Right lobe of liver (tissue), 6 donors: ENCODE data around the gene PLXNC1. TPM values are rescaled to one million over a fixed set of nuclear protein-coding genes. Genes with fewer than 3 reads are reported as not detected.
A peak's percentile ranks its signal among the peaks of the same experiment; 100 is the strongest.

Experiments
- ATAC-seq, 4 donors: fragments of 200-7000 bp; cut with Tn5 transposase; one replicate each; pipeline ENCODE4 v1.9.1; 2020; ENCODE audit warnings: mild to moderate bottlenecking in 4 of 4, moderate library complexity in 4 of 4
- DNase-seq, 3 donors: peaks; one replicate each; pipeline ENCODE4 v3.0.0-alpha.2; 2020
- H3K27ac ChIP-seq, 3 donors: fragments of 200-600 bp; one replicate each; pipeline ENCODE4 v1.8.0; 2022
- H3K27me3 ChIP-seq, 2 donors: fragments of 200-600 bp; one replicate each; pipeline ENCODE4 v1.8.0; 2022
- H3K36me3 ChIP-seq, 4 donors: fragments of 200-600 bp; sonication (generic) in 1 of 4; one replicate each; pipeline versions ENCODE4 v1.5.1 to v1.8.0; 2017 to 2022; ENCODE audit warnings: control low read depth in 1 of 4
- H3K4me1 ChIP-seq, 4 donors: fragments of 200-600 bp; sonication (generic) in 1 of 4; one replicate each; pipeline versions ENCODE4 v1.5.1 to v1.8.0; 2017 to 2022; ENCODE audit warnings: control low read depth in 1 of 4
- H3K4me3 ChIP-seq, 3 donors: fragments of 200-600 bp; one replicate each; pipeline ENCODE4 v1.8.0; 2022
- H3K9me3 ChIP-seq, 4 donors: fragments of 200-600 bp; sonication (generic) in 1 of 4; one replicate each; pipeline versions ENCODE4 v1.5.1 to v1.8.0; 2017 to 2022; ENCODE audit warnings: control low read depth in 1 of 4
- CTCF ChIP-seq, 4 donors: fragments of 200-600 bp in 3 of 4; fragments of 450-650 bp in 1 of 4; IDR thresholded peaks; one replicate each; pipeline versions ENCODE4 v1.5.1 to v1.8.0; 2016 to 2022; ENCODE audit warnings: antibody characterized with exemption in 4 of 4, mild to moderate bottlenecking in 2 of 4
- POLR2A ChIP-seq: fragments of 450-650 bp; IDR thresholded peaks from one replicate; pipeline ENCODE4 v1.6.1; 2017; ENCODE audit warnings: antibody characterized with exemption, mild to moderate bottlenecking
- WGBS: methylation state at CpG from one replicate; pipeline ENCODE4 v1.1.6; 2018; ENCODE audit warnings: low coverage, low lambda C conversion rate; ENCODE audit not compliant: insufficient coverage; ENCODE audit errors: missing lambda C conversion rate; 5-methylcytosine and 5-hydroxymethylcytosine counted together
- intact Hi-C, 2 donors: fragments of 100-400 bp; cut with DNase I; formaldehyde crosslinking; loops; one replicate each; pipeline versions ENCODE4 v1.11.2 to v1.14.1; 2022
- total RNA-seq, 6 experiments: library from RNA; depleted of rRNA in 2 of 6; stranded (reverse); fragments of >200 nt in 2 of 6; fragmentation: NEBNext Ultra II Directional in 3 of 6; extraction: Animal tissue kit (Norgen Biotek cat#: 25700) in 3 of 6; gene quantifications; one replicate each; pipeline versions ENCODE4 v1.1.0 to v1.2.4, GENCODE V29; 2016 to 2023
- donor health status: DM: no; HTN: yes; CAD: no.
- donor health status: DM: no; HTN: no; CAD: no.
- donor health status: DM: no; HTN: no; CAD: no.
- donor health status: DM: no; HTN: yes; CAD: no.
- donor health status: DM: no; HTN: yes; CAD: no.

PLXNC1 gene
- total RNA-seq, 6 experiments from 2014 or later = 1.6 to 7.0 (median 3.5) TPM

- DNase-seq (no peak), ATAC-seq (no peak)
- TF ChIP-seq POLR2A (no peak), CTCF (IDR thresholded peaks at IDR 0.05) (no peak)
- Histone ChIP-seq H3K4me1 (no peaks in the 10 kb centered on the region), H3K27me3 (no peaks in the 10 kb centered on the region), H3K27ac (no peak overlapping the region), H3K36me3 (no peaks in the 10 kb centered on the region), H3K4me3 (no peak overlapping the region), H3K9me3 (no peaks in the 10 kb centered on the region)
- intact Hi-C loops = no loop called here
- 89% methylated on average over 18 of the region's 19 CpGs for WGBS
These were observed 116.5 kb downstream of the PLXNC1 start for GRCh38 chr12:94264736-94265485.

- Histone ChIP-seq H3K27ac (no peak overlapping the region), H3K4me1 (no peaks in the 10 kb centered on the region), H3K36me3 (no peaks in the 10 kb centered on the region), H3K27me3 (no peaks in the 10 kb centered on the region), H3K9me3 (no peaks in the 10 kb centered on the region), H3K4me3 (no peak overlapping the region)
- intact Hi-C loops = no loop called here
- no peak for DNase-seq
- no peak for ATAC-seq
- WGBS = 70% methylated on average over 7 of the region's 7 CpGs
- TF ChIP-seq POLR2A (no peak), CTCF (IDR thresholded peaks at IDR 0.05) (no peak)
These were observed 117.2 kb downstream of the PLXNC1 start for GRCh38 chr12:94265539-94265938.

GRCh38 chr12:94265966-94266745 lies 117.8 kb downstream of the PLXNC1 start:
- 71% methylated on average over 5 of the region's 14 CpGs for WGBS
- Histone ChIP-seq H3K27ac (no peak overlapping the region), H3K4me3 (no peak overlapping the region), H3K27me3 (no peaks in the 10 kb centered on the region), H3K9me3 (no peaks in the 10 kb centered on the region), H3K36me3 (no peaks in the 10 kb centered on the region), H3K4me1 (no peaks in the 10 kb centered on the region)
- DNase-seq (no peak), ATAC-seq (peak in 1 of 4 donors; percentile 6)
- no peak for TF ChIP-seq POLR2A
- no peak for TF ChIP-seq CTCF (IDR thresholded peaks at IDR 0.05)
- intact Hi-C loops = no loop called here

- no peaks in the 10 kb centered on the region for H3K27me3 ChIP-seq
- ATAC-seq (no peak), DNase-seq (no peak)
- no peak overlapping the region for H3K27ac ChIP-seq
- intact Hi-C loops = no loop called here
- no peak for TF ChIP-seq POLR2A
- no peak for TF ChIP-seq CTCF (IDR thresholded peaks at IDR 0.05)
- H3K4me3 ChIP-seq = no peak overlapping the region
- H3K4me1 ChIP-seq = no peaks in the 10 kb centered on the region
- no peaks in the 10 kb centered on the region for H3K9me3 ChIP-seq
- H3K36me3 ChIP-seq = no peaks in the 10 kb centered on the region
- 45% methylated on average over 9 of the region's 11 CpGs for WGBS
These were observed 118.6 kb downstream of the PLXNC1 start for GRCh38 chr12:94266796-94267536.
